ENCODE results near the gene ATF3. TPM values are rescaled to one million over a fixed set of nuclear protein-coding genes. Genes with fewer than 3 reads are reported as not detected.

ATF3 gene
- total and polyA plus RNA-seq, 3 experiments from 2014 or later: 58.8 to 59.0 TPM; not detected in 1

DNA sequence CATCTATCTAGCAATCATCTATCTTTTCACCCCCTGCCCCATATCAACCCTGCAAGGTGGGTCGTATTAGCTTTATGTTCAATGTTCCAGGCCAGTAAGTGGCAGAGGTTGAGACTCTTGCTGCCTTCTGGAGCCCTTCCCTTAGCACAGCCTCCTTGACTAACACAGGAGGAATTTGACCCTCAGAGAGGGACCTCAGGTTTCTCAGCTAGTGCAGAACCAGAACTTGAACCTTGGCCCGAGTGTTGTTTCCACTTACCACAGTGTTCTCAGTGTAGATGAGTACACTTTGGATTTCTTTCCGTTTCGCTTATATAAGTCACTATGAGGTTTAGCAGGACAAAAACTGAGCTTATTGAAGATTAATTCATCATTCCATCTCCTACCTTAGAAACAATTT, 11.1 kb upstream of the ATF3 start:
- Histone ChIP-seq H3K9me3 (ENCODE audit: low read length) (no peaks in the 10 kb centered on the region), H3K36me3 (ENCODE audit: insufficient read depth, low read length) (no peaks in the 10 kb centered on the region), H3K27ac (ENCODE audit: low read depth, low read length) (no peak overlapping the region), H3K4me3 (ENCODE audit: low read length) (no peak overlapping the region), H3K27me3 (ENCODE audit: insufficient read depth, low read length, poor library complexity, severe bottlenecking) (no peaks in the 10 kb centered on the region), H3K4me1 (ENCODE audit: insufficient read depth, low read length) (peaks cover 15% of the 10 kb centered on the region)
- Mint-ChIP-seq H3K4me3 (no peak overlapping the region), H3K27ac (peak overlapping the region in 1 of 8 donors; percentile 31), H3K27me3 (peaks cover 12 to 25% of the 10 kb centered on the region in 2 donors), H3K9me3 (no peaks in the 10 kb centered on the region), H3K36me3 (no peaks in the 10 kb centered on the region), H3K4me1 (peaks cover 11 to 18% (median 17%) of the 10 kb centered on the region in 3 donors)
- ChIA-PET CTCF (no interaction called here), POLR2A (interaction anchor here (1.9 to 2.2 kb wide), 2 partner anchors 10 to 38 kb away, joined by 4 to 16 read pairs; partner anchors contain the start of gene ATF3)
- no peak for DNase-seq

GRCh38 chr1:212600071-212600915, 8.3 kb upstream of the ATF3 start:
- DNase-seq: no peak
- Mint-ChIP-seq H3K36me3 (no peaks in the 10 kb centered on the region), H3K27ac (no peak overlapping the region), H3K4me1 (peaks cover 11 to 18% (median 17%) of the 10 kb centered on the region in 3 donors), H3K27me3 (peaks cover 28 to 52% of the 10 kb centered on the region in 2 donors), H3K4me3 (no peak overlapping the region), H3K9me3 (no peaks in the 10 kb centered on the region)
- POLR2A ChIA-PET: no interaction called here
- no peaks in the 10 kb centered on the region for H3K36me3 ChIP-seq (ENCODE audit: insufficient read depth, low read length)
- H3K9me3 ChIP-seq (ENCODE audit: low read length): no peaks in the 10 kb centered on the region
- H3K4me3 ChIP-seq (ENCODE audit: low read length): no peak overlapping the region
- H3K4me1 ChIP-seq (ENCODE audit: insufficient read depth, low read length): peaks cover 15% of the 10 kb centered on the region
- no peaks in the 10 kb centered on the region for H3K27me3 ChIP-seq (ENCODE audit: insufficient read depth, low read length, poor library complexity, severe bottlenecking)
- no peak overlapping the region for H3K27ac ChIP-seq (ENCODE audit: low read depth, low read length)
- CTCF ChIA-PET: interaction anchor here (0.8 kb wide), 1 partner anchor 8 kb away, joined by 3 read pairs; the partner anchor contains the start of gene ATF3

GRCh38 chr1:212600980-212601379, 7.6 kb upstream of the ATF3 start:
- H3K4me1 Mint-ChIP-seq: peaks cover 7 to 16% (median 14%) of the 10 kb centered on the region in 3 donors
- H3K4me3 ChIP-seq (ENCODE audit: low read length): no peak overlapping the region
- peaks cover 7% of the 10 kb centered on the region for H3K27me3 ChIP-seq (ENCODE audit: insufficient read depth, low read length, poor library complexity, severe bottlenecking)
- peaks cover 9% of the 10 kb centered on the region for H3K4me1 ChIP-seq (ENCODE audit: insufficient read depth, low read length)
- ChIA-PET POLR2A (no interaction called here), CTCF (interaction anchor here (0.8 kb wide), 1 partner anchor 7 kb away, joined by 3 read pairs; the partner anchor contains the start of gene ATF3)
- H3K4me3 Mint-ChIP-seq: no peak overlapping the region
- no peaks in the 10 kb centered on the region for H3K9me3 ChIP-seq (ENCODE audit: low read length)
- H3K27ac Mint-ChIP-seq: no peak overlapping the region
- H3K36me3 ChIP-seq (ENCODE audit: insufficient read depth, low read length): no peaks in the 10 kb centered on the region
- DNase-seq: no peak
- H3K36me3 Mint-ChIP-seq: peaks cover 0 to 2% (median 0%) of the 10 kb centered on the region in 3 donors
- peaks cover 35 to 59% of the 10 kb centered on the region in 2 donors for H3K27me3 Mint-ChIP-seq
- H3K27ac ChIP-seq (ENCODE audit: low read depth, low read length): no peak overlapping the region
- no peaks in the 10 kb centered on the region for H3K9me3 Mint-ChIP-seq

DNA sequence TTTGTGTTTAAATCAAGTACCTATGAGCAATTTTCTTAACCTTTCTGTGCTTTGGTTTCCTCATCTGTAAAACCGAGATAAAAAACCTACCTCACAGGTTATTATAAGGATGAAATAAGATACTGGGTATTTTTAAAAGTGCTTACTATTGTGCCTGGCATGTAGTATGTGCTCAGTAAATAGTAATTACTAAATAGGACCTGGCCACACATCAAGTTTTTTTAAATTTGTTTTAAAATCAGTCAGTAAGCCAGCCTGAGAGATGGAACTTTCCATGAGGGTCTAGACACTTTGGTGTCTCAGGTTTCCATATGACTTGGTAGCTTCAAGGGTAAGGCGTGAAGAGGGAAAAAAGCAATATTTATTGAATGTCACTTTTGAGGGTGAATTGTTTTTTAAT, 7.0 kb upstream of the ATF3 start:
- no peak overlapping the region for H3K27ac ChIP-seq (ENCODE audit: low read depth, low read length)
- H3K27me3 ChIP-seq (ENCODE audit: insufficient read depth, low read length, poor library complexity, severe bottlenecking): peaks cover 12% of the 10 kb centered on the region
- H3K4me1 ChIP-seq (ENCODE audit: insufficient read depth, low read length): peaks cover 8% of the 10 kb centered on the region
- no peak overlapping the region for H3K4me3 ChIP-seq (ENCODE audit: low read length)
- no peaks in the 10 kb centered on the region for H3K9me3 ChIP-seq (ENCODE audit: low read length)
- Mint-ChIP-seq H3K9me3 (no peaks in the 10 kb centered on the region), H3K27ac (no peak overlapping the region), H3K4me3 (no peak overlapping the region), H3K4me1 (peaks cover 3 to 16% (median 14%) of the 10 kb centered on the region in 3 donors), H3K27me3 (peaks cover 39 to 64% of the 10 kb centered on the region in 2 donors), H3K36me3 (peaks cover 0 to 2% (median 0%) of the 10 kb centered on the region in 3 donors)
- CTCF ChIA-PET: interaction anchor here (1.6 kb wide), 1 partner anchor 124 kb away, joined by 3 read pairs; no protein-coding TSS in a partner anchor
- no peaks in the 10 kb centered on the region for H3K36me3 ChIP-seq (ENCODE audit: insufficient read depth, low read length)
- no peak for DNase-seq
- POLR2A ChIA-PET: no interaction called here

GRCh38 chr1:212605441-212606394, 2.8 kb upstream of the ATF3 start:
- peaks cover 52 to 80% of the 10 kb centered on the region in 2 donors for H3K27me3 Mint-ChIP-seq
- no peaks in the 10 kb centered on the region for H3K9me3 Mint-ChIP-seq
- ChIA-PET POLR2A (no interaction called here), CTCF (no interaction called here)
- no peak overlapping the region for H3K27ac ChIP-seq (ENCODE audit: low read depth, low read length)
- H3K4me1 Mint-ChIP-seq: peaks cover 18 to 32% (median 28%) of the 10 kb centered on the region in 3 donors
- H3K27me3 ChIP-seq (ENCODE audit: insufficient read depth, low read length, poor library complexity, severe bottlenecking): peaks cover 39% of the 10 kb centered on the region
- no peak for DNase-seq
- no peak overlapping the region for H3K4me3 ChIP-seq (ENCODE audit: low read length)
- H3K4me1 ChIP-seq (ENCODE audit: insufficient read depth, low read length): peaks cover 26% of the 10 kb centered on the region
- peak overlapping the region; percentile 13 to 100 (median 34) for H3K4me3 Mint-ChIP-seq
- H3K27ac Mint-ChIP-seq: peak overlapping the region in 2 of 8 donors; percentile 2 to 26
- H3K36me3 ChIP-seq (ENCODE audit: insufficient read depth, low read length): no peaks in the 10 kb centered on the region
- H3K36me3 Mint-ChIP-seq: peaks cover 0 to 7% (median 2%) of the 10 kb centered on the region in 3 donors
- H3K9me3 ChIP-seq (ENCODE audit: low read length): no peaks in the 10 kb centered on the region

DNA sequence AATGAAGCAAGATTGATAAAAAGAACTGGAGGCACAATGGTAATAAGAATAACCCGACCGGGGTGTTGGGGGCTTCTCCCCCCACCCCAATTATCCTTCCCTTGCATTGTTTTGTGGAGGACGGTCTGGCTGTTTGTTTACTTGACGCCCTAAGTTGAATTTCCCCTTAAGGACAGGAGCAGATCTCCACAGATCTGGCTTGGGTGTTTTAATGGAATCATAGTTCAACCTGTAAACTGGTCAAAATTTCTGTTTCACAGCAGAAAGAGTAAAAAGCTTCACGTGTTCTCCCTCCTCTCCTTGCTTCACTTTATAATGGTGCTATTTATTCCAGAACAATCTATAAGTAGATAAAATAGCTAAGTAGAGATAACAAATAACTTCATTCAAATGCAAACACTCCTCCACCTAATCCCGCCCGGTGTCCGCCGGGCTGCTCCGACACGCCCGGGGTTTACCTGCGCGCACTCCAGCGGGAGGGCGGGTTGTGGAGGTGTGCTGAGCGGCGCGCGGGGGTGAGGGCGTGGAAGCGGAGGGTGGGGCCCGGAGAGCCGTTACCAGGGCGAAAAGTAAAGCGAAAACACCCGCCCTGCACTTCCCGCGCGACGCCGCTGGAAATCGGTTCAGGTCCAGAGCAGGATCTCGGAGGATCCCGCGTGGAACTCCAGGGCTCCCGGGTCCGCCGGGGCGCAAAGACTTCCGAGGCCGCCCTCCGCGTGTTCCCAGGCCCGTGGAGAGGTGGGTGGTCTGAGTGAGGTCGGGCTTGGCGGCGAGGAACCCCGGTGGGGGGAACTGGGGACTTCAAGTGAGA, 2.0 kb upstream of the ATF3 start:
- Histone ChIP-seq H3K4me1 (ENCODE audit: insufficient read depth, low read length) (peaks cover 26% of the 10 kb centered on the region), H3K9me3 (ENCODE audit: low read length) (no peaks in the 10 kb centered on the region), H3K27me3 (ENCODE audit: insufficient read depth, low read length, poor library complexity, severe bottlenecking) (peaks cover 40% of the 10 kb centered on the region), H3K4me3 (ENCODE audit: low read length) (peak overlapping the region; percentile 62), H3K36me3 (ENCODE audit: insufficient read depth, low read length) (no peaks in the 10 kb centered on the region), H3K27ac (ENCODE audit: low read depth, low read length) (no peak overlapping the region)
- peak; percentile 32 to 76 (median 46) for DNase-seq
- H3K27ac Mint-ChIP-seq: peak overlapping the region in 4 of 8 donors; percentile 23 to 75 (median 48)
- H3K9me3 Mint-ChIP-seq: no peaks in the 10 kb centered on the region
- H3K27me3 Mint-ChIP-seq: peaks cover 52 to 80% of the 10 kb centered on the region in 2 donors
- peaks cover 18 to 32% (median 28%) of the 10 kb centered on the region in 3 donors for H3K4me1 Mint-ChIP-seq
- ChIA-PET CTCF (interaction anchor here (0.6 to 2.1 kb wide), 2 partner anchors 12 to 20 kb away, joined by 3 to 6 read pairs; no protein-coding TSS in a partner anchor), POLR2A (interaction anchor here (2.2 kb wide), 1 partner anchor 10 kb away, joined by 16 read pairs; no protein-coding TSS in a partner anchor)
- peak overlapping the region; percentile 91 to 100 (median 96) for H3K4me3 Mint-ChIP-seq
- peaks cover 0 to 7% (median 2%) of the 10 kb centered on the region in 3 donors for H3K36me3 Mint-ChIP-seq

Data from CD8-positive, alpha-beta memory T cell (primary cell).